Measurements from ENCODE around the gene MEIOB. TPM values are rescaled to one million over a fixed set of nuclear protein-coding genes. Genes with fewer than 3 reads are reported as not detected.

The MEIOB gene
- total RNA-seq, 6 experiments from 2014 or later: 0.39 to 0.40 TPM; not detected in 4

GRCh38 chr16:1858189-1858865 is 13.6 kb downstream of the MEIOB start:
- H3K27me3 ChIP-seq: no peaks in the 10 kb centered on the region
- H3K9me3 ChIP-seq: no peaks in the 10 kb centered on the region
- DNase-seq: no peak
- intact Hi-C loops (cut with DNase I): loop anchor here in 1 of 2 donors (5.0 kb wide), 1 partner anchor 74 kb away; no protein-coding TSS in a partner anchor
- no peak for TF ChIP-seq POLR2A (IDR thresholded peaks at IDR 0.05)
- TF ChIP-seq CTCF (IDR thresholded peaks at IDR 0.05): no peak
- no peak overlapping the region for H3K27ac ChIP-seq
- H3K4me3 ChIP-seq: no peak overlapping the region
- no peaks in the 10 kb centered on the region for H3K36me3 ChIP-seq
- ATAC-seq: no peak
- H3K4me1 ChIP-seq: no peaks in the 10 kb centered on the region
- WGBS (ENCODE audit: insufficient coverage, low coverage, low lambda C conversion rate, missing lambda C conversion rate): 60% methylated on average over 8 of the region's 8 CpGs

GRCh38 chr16:1857433-1858097 is 14.4 kb downstream of the MEIOB start:
- TF ChIP-seq CTCF (IDR thresholded peaks at IDR 0.05): no peak
- no peak for TF ChIP-seq POLR2A (IDR thresholded peaks at IDR 0.05)
- DNase-seq (no peak), ATAC-seq (no peak)
- intact Hi-C loops (cut with DNase I): loop anchor here in 1 of 2 donors (5.0 kb wide), 1 partner anchor 75 kb away; no protein-coding TSS in a partner anchor
- no peaks in the 10 kb centered on the region for H3K9me3 ChIP-seq
- 63% methylated on average over 5 of the region's 5 CpGs for WGBS (ENCODE audit: insufficient coverage, low coverage, low lambda C conversion rate, missing lambda C conversion rate)
- no peaks in the 10 kb centered on the region for H3K4me1 ChIP-seq
- no peak overlapping the region for H3K27ac ChIP-seq
- no peaks in the 10 kb centered on the region for H3K27me3 ChIP-seq
- no peaks in the 10 kb centered on the region for H3K36me3 ChIP-seq
- H3K4me3 ChIP-seq: no peak overlapping the region

GRCh38 chr16:1851793-1852192 is 20.2 kb downstream of the MEIOB start:
- no peak for ATAC-seq
- WGBS (ENCODE audit: insufficient coverage, low coverage, low lambda C conversion rate, missing lambda C conversion rate): 79% methylated on average over 4 of the region's 4 CpGs
- no peak overlapping the region for H3K27ac ChIP-seq
- no peaks in the 10 kb centered on the region for H3K9me3 ChIP-seq
- DNase-seq: no peak
- no peaks in the 10 kb centered on the region for H3K4me1 ChIP-seq
- H3K27me3 ChIP-seq: no peaks in the 10 kb centered on the region
- H3K4me3 ChIP-seq: no peak overlapping the region
- no peaks in the 10 kb centered on the region for H3K36me3 ChIP-seq
- TF ChIP-seq POLR2A (IDR thresholded peaks at IDR 0.05): no peak
- TF ChIP-seq CTCF (IDR thresholded peaks at IDR 0.05): no peak
- intact Hi-C loops (cut with DNase I): no loop called here

- H3K4me3 ChIP-seq: no peak overlapping the region
- no peak overlapping the region for H3K27ac ChIP-seq
- no peaks in the 10 kb centered on the region for H3K4me1 ChIP-seq
- TF ChIP-seq POLR2A (IDR thresholded peaks at IDR 0.05) (no peak), CTCF (IDR thresholded peaks at IDR 0.05) (no peak)
- no peak for DNase-seq
- H3K9me3 ChIP-seq: no peaks in the 10 kb centered on the region
- intact Hi-C loops (cut with DNase I): no loop called here
- 54% methylated on average over 3 of the region's 7 CpGs for WGBS (ENCODE audit: insufficient coverage, low coverage, low lambda C conversion rate, missing lambda C conversion rate)
- ATAC-seq: no peak
- no peaks in the 10 kb centered on the region for H3K27me3 ChIP-seq
- no peaks in the 10 kb centered on the region for H3K36me3 ChIP-seq
Observed at GRCh38 chr16:1850981-1851380, 21.0 kb downstream of the MEIOB start.

Data from right lobe of liver (tissue), 6 donors.